RWPE2 (cell line): ENCODE data around the gene TLX1.
"Not testable (repeated sequence)": the region's sequence is repeated elsewhere in the genome, so short reads cannot be mapped to it uniquely, and the experiment has no call there.

ENCODE experiments used
- ATAC-seq: fragments of 200-7000 bp; cut with Tn5 transposase; 3 replicates; pipeline ENCODE4 v1.9.1; 2021; ENCODE audit warnings: low read depth
- DNase-seq: peaks from one replicate; pipeline ENCODE4 v3.0.0-alpha.2; 2020; ENCODE audit warnings: low spot score
- H3K27ac ChIP-seq: fragments of 450-650 bp; 2 replicates; pipeline ENCODE4 v1.5.1; 2017; ENCODE audit warnings: mild to moderate bottlenecking; ENCODE audit not compliant: poor library complexity, severe bottlenecking
- H3K27me3 ChIP-seq: fragments of 250-450 bp; sonication (Bioruptor Pico); 2 replicates; pipeline ENCODE4 v1.5.1; 2021; ENCODE audit warnings: mild to moderate bottlenecking, moderate library complexity; ENCODE audit not compliant: insufficient read depth, poor library complexity, severe bottlenecking
- H3K36me3 ChIP-seq: fragments of 250-450 bp; sonication (Bioruptor Pico); 2 replicates; pipeline ENCODE4 v1.5.1; 2020; ENCODE audit warnings: low read depth, mild to moderate bottlenecking, moderate library complexity
- H3K4me1 ChIP-seq: fragments of 250-450 bp; sonication (Bioruptor Pico); 2 replicates; pipeline ENCODE4 v1.5.1; 2021; ENCODE audit warnings: mild to moderate bottlenecking, moderate library complexity; ENCODE audit not compliant: insufficient read depth, poor library complexity, severe bottlenecking
- H3K4me3 ChIP-seq: fragments of 250-450 bp; sonication (Bioruptor Pico); 2 replicates; pipeline ENCODE4 v1.5.1; 2021; ENCODE audit warnings: mild to moderate bottlenecking, moderate library complexity; ENCODE audit not compliant: severe bottlenecking
- H3K9me3 ChIP-seq: fragments of 250-450 bp; sonication (Bioruptor Pico); 2 replicates; pipeline ENCODE4 v1.5.1; 2021; ENCODE audit warnings: mild to moderate bottlenecking, moderate library complexity; ENCODE audit not compliant: severe bottlenecking
- TF ChIP-seq, protein P1 (sequence below): fragments of 450-650 bp; IDR thresholded peaks from one replicate; pipeline ENCODE4 v1.5.1; 2017; ENCODE audit warnings: mild to moderate bottlenecking, moderate library complexity; ENCODE audit not compliant: poor library complexity, severe bottlenecking

Gene TLX1

DNA sequence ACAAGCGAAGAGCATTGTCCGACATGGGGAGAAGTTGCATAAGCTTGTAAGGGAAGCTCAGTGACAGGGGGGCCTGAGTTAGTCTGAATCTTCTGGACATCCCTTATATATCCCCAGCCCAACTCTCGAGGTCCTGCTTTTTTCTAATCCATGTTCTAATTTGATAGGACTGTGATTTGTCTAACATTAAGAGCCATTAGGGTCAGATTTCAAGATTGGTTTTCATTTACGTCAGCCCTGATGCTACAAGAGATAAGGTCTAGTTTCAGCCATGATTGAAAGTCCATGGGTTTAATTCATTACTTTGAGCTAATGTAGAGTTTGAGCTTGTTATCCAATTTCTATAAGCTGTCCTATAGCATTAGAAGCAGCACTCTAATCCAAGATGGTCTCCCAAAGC is 20.3 kb downstream of the TLX1 start:
- Histone ChIP-seq H3K4me3 (no peak overlapping the region), H3K4me1 (no peaks in the 10 kb centered on the region), H3K36me3 (no peaks in the 10 kb centered on the region), H3K27me3 (peaks cover 54% of the 10 kb centered on the region), H3K9me3 (no peaks in the 10 kb centered on the region), H3K27ac (no peak overlapping the region)
- no peak for DNase-seq
- no peak for ATAC-seq
- TF ChIP-seq, protein P1, sequence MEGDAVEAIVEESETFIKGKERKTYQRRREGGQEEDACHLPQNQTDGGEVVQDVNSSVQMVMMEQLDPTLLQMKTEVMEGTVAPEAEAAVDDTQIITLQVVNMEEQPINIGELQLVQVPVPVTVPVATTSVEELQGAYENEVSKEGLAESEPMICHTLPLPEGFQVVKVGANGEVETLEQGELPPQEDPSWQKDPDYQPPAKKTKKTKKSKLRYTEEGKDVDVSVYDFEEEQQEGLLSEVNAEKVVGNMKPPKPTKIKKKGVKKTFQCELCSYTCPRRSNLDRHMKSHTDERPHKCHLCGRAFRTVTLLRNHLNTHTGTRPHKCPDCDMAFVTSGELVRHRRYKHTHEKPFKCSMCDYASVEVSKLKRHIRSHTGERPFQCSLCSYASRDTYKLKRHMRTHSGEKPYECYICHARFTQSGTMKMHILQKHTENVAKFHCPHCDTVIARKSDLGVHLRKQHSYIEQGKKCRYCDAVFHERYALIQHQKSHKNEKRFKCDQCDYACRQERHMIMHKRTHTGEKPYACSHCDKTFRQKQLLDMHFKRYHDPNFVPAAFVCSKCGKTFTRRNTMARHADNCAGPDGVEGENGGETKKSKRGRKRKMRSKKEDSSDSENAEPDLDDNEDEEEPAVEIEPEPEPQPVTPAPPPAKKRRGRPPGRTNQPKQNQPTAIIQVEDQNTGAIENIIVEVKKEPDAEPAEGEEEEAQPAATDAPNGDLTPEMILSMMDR: no peak

DNA sequence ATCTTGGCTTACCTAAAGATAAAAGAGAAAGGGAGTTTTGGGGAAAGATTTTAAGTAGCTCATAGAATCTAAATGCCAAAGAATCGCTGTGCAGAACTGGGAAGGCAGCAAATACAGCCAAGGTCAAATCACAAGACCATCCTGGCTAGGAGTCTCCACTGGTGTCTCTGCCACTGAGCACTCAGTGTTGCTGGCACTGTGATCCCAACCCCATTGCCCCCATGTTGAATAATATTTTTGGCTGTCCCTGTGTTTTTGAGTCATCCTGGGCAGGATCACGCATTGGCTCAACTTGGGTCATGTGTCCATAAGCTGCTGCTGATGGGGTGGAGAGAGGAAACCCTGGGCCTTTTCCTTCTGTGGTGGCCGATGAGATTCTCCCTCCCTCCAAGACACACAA is 21.2 kb downstream of the TLX1 start:
- ATAC-seq: no peak
- no peaks in the 10 kb centered on the region for H3K4me1 ChIP-seq
- H3K9me3 ChIP-seq: no peaks in the 10 kb centered on the region
- DNase-seq: no peak
- peaks cover 44% of the 10 kb centered on the region for H3K27me3 ChIP-seq
- H3K4me3 ChIP-seq: no peak overlapping the region
- H3K27ac ChIP-seq: no peak overlapping the region
- H3K36me3 ChIP-seq: no peaks in the 10 kb centered on the region
- TF ChIP-seq, protein P1: no peak

DNA sequence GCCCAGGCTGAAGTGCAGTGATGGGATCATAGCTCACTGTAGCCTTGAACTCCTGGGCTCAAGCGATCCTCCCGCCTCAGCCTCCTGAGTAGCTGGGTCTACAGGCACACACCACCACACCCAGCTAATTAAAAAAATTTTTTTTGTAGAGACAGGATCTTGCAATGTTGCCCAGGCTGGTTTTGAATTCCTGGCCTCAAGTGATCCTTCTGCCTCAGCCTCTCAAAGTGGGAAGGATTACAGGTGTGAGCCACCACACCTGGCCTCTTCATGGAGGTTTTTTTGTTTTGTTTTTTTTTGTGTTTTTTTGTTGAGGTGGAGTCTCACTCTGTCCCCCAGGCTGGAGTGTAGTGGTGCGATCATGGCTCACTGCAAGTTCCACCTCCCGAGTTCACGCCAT is 23.4 kb downstream of the TLX1 start:
- peaks cover 25% of the 10 kb centered on the region for H3K27me3 ChIP-seq
- not testable (repeated sequence) for H3K4me1 ChIP-seq, H3K27ac ChIP-seq, H3K4me3 ChIP-seq, H3K9me3 ChIP-seq, ATAC-seq, DNase-seq, H3K36me3 ChIP-seq

DNA sequence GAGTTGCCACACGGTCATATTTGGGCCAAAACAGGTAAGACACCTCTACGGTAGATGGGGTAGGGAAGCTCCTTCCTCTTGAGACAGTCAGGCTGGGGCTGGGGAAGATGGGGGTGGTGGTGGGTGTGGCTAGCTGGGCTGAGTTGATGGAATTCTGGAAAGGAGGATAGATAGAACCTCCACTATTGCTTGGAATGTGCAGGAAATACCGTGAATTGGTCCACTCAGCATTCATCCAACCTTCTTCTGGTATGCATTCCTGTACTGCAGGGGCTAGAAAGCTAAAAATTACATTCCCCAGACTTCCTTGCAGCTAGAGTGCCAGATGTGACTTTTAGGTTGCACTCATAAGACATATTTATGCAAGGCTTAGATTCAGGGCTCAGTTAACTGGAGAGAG is 24.8 kb downstream of the TLX1 start:
- peaks cover 12% of the 10 kb centered on the region for H3K27me3 ChIP-seq
- H3K9me3 ChIP-seq: no peaks in the 10 kb centered on the region
- no peak for ATAC-seq
- H3K4me3 ChIP-seq: no peak overlapping the region
- H3K27ac ChIP-seq: no peak overlapping the region
- H3K36me3 ChIP-seq: no peaks in the 10 kb centered on the region
- TF ChIP-seq, protein P1: no peak
- no peaks in the 10 kb centered on the region for H3K4me1 ChIP-seq
- no peak for DNase-seq

DNA sequence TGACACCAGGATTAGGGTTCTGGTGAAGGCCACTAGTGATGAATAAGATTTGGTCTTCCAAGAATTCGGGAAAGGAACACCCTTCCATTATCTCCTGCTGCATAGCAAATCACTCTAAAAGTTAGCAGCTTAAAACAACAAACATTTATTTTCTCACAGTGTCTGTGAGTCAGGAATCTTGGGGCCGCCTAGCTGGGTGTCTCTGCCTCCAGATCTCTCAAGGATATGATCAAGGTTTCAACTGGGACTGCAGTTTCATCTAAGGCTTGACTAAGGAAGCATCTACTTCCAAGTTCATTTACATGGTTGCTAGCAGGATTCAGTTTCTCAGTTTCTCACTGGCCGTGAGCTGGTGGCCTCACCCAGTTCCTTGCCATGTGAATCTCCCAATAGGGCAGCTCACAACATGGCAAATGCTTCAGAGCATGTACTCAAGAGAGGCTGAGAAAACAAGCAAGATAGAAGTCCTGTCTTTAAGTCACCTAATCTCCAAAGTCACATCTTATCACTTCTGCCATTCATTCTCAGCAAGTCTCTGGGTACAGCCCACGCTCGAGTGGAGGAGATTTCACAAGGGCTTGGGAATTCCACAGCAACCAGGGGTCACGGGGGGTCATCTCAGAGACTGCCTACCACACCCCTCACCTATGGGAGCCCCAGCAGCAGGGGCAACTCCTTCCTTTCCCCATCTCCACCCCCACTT is 26.8 kb downstream of the TLX1 start:
- DNase-seq (no peak), ATAC-seq (no peak)
- Histone ChIP-seq H3K4me1 (no peaks in the 10 kb centered on the region), H3K9me3 (no peaks in the 10 kb centered on the region), H3K27me3 (peaks cover 6% of the 10 kb centered on the region), H3K36me3 (no peaks in the 10 kb centered on the region), H3K27ac (no peak overlapping the region), H3K4me3 (no peak overlapping the region)
- TF ChIP-seq, protein P1: no peak
